GM12891 (cell line): ENCODE results near the gene PRLR.
"Not testable (repeated sequence)": the region's sequence is repeated elsewhere in the genome, so short reads cannot be mapped to it uniquely, and the experiment has no call there.

ENCODE experiments used
- DNase-seq: peaks from one replicate; pipeline ENCODE4 v3.0.0; 2011; ENCODE audit warnings: low spot score; ENCODE audit not compliant: insufficient read length
- FAIRE-seq: peaks from 2 replicates; lab custom pipeline; 2011; peaks lifted over from hg19 to GRCh38; lab: Jason Lieb, UNC
- PAX5 ChIP-seq: IDR thresholded peaks from 2 replicates; pipeline ENCODE4 v1.6.1; 2011; ENCODE audit warnings: low read length, moderate library complexity, mild to moderate bottlenecking; ENCODE audit not compliant: insufficient read depth, severe bottlenecking
- POLR2A ChIP-seq: IDR thresholded peaks from 2 replicates; pipeline ENCODE4 v1.6.1; 2011; ENCODE audit warnings: low read depth, low read length, control low read depth
- POLR2AphosphoS5 ChIP-seq: IDR thresholded peaks from 2 replicates; pipeline ENCODE4 v1.6.1; 2011; ENCODE audit warnings: low read depth, low read length, control low read depth
- POU2F2 ChIP-seq: IDR thresholded peaks from 2 replicates; pipeline ENCODE4 v1.6.1; 2011; ENCODE audit warnings: low read depth, mild to moderate bottlenecking, control low read depth, low read length, moderate library complexity
- SPI1 ChIP-seq: IDR thresholded peaks from 2 replicates; pipeline ENCODE4 v1.6.1; 2011; ENCODE audit warnings: low read depth, low read length, control low read depth
- TAF1 ChIP-seq: IDR thresholded peaks from 2 replicates; pipeline ENCODE4 v1.6.1; 2011; ENCODE audit warnings: low read depth, low read length, control low read depth

PRLR gene

GRCh38 chr5:35198686-35199085 is 31.6 kb downstream of the PRLR start:
- FAIRE-seq: no peak
- no peak for TF ChIP-seq POU2F2
- no peak for TF ChIP-seq SPI1
- DNase-seq: no peak

GRCh38 chr5:35198075-35198474 is 32.2 kb downstream of the PRLR start:
- FAIRE-seq: no peak
- no peak for DNase-seq
- no peak for TF ChIP-seq POLR2A
- no peak for TF ChIP-seq PAX5
- no peak for TF ChIP-seq SPI1
- no peak for TF ChIP-seq POU2F2
- TF ChIP-seq POLR2AphosphoS5: no peak
- TF ChIP-seq TAF1: no peak

- DNase-seq (no peak), FAIRE-seq (no peak)
- TF ChIP-seq PAX5 (no peak), POLR2AphosphoS5 (no peak), TAF1 (no peak), POU2F2 (no peak), POLR2A (no peak), SPI1 (no peak)
Observed at GRCh38 chr5:35197351-35197750, 32.9 kb downstream of the PRLR start.

GRCh38 chr5:35195472-35195852 is 34.8 kb downstream of the PRLR start:
- TF ChIP-seq POLR2AphosphoS5 (no peak), SPI1 (peak; percentile 41; the same call in 1 of the 2 replicates)
- DNase-seq (no peak), FAIRE-seq (no peak)

GRCh38 chr5:35194635-35195471 is 35.4 kb downstream of the PRLR start:
- TF ChIP-seq SPI1 (peak; percentile 97), POLR2AphosphoS5 (no peak)
- FAIRE-seq: peak; percentile 60
- DNase-seq: no peak

GRCh38 chr5:35192506-35192905 is 37.8 kb downstream of the PRLR start:
- FAIRE-seq: no peak
- DNase-seq: no peak
- no peak for TF ChIP-seq TAF1
- TF ChIP-seq SPI1: no peak

- not testable (repeated sequence) for FAIRE-seq
Observed at GRCh38 chr5:35189801-35190200, 40.5 kb downstream of the PRLR start.

GRCh38 chr5:35188031-35188457 is 42.2 kb downstream of the PRLR start:
- TF ChIP-seq POU2F2 (no peak), PAX5 (no peak), SPI1 (no peak), POLR2AphosphoS5 (no peak), TAF1 (no peak), POLR2A (no peak)
- FAIRE-seq: no peak
- no peak for DNase-seq

More at GRCh38 chr5:35189801-35190200, 40.5 kb downstream of the PRLR start:
- not testable (repeated sequence) for DNase-seq

GRCh38 chr5:35187621-35188020 is 42.7 kb downstream of the PRLR start:
- DNase-seq, FAIRE-seq: not testable (repeated sequence)

GRCh38 chr5:35186749-35187148 is 43.5 kb downstream of the PRLR start:
- FAIRE-seq (no peak), DNase-seq (no peak)

GRCh38 chr5:35185518-35185917 is 44.8 kb downstream of the PRLR start:
- DNase-seq (no peak), FAIRE-seq (no peak)
- TF ChIP-seq POU2F2: no peak
- no peak for TF ChIP-seq POLR2AphosphoS5
- TF ChIP-seq TAF1: no peak
- no peak for TF ChIP-seq SPI1
- no peak for TF ChIP-seq PAX5
- TF ChIP-seq POLR2A: no peak

More at GRCh38 chr5:35186749-35187148, 43.5 kb downstream of the PRLR start:
- no peak for TF ChIP-seq POU2F2
- no peak for TF ChIP-seq POLR2AphosphoS5
- TF ChIP-seq TAF1: no peak
- TF ChIP-seq SPI1: no peak
- TF ChIP-seq PAX5: no peak
- no peak for TF ChIP-seq POLR2A
